Skin of body (tissue), 2 donors: Measurements from ENCODE around the gene FXN. TPM values are rescaled to one million over a fixed set of nuclear protein-coding genes. Genes with fewer than 3 reads are reported as not detected.
"Not testable (repeated sequence)": the region's sequence is repeated elsewhere in the genome, so short reads cannot be mapped to it uniquely, and the experiment has no call there.

Source experiments
- DNase-seq: peaks from one replicate; lab custom pipeline; 2025; lab: John Stamatoyannopoulos, UW
- total RNA-seq: library from RNA; depleted of rRNA; stranded (reverse); fragments of >200 nt; gene quantifications from one replicate; pipeline ENCODE4 v1.2.3, GENCODE V29; 2014

FXN gene
- total RNA-seq, result 2.4 TPM

- peak; percentile 79 for DNase-seq
These were observed at the start of gene FXN for GRCh38 chr9:69035438-69036308. Gene FXN (plus strand): TSS chr9:69035752. CDS start chr9:69035783, 31 bp downstream.

GRCh38 chr9:68986949-68987348 is 48.6 kb upstream of the FXN start:
- DNase-seq, result not testable (repeated sequence)

- DNase-seq, result no peak
These were observed 44.1 kb upstream of the FXN start for GRCh38 chr9:68991457-68991856.

GRCh38 chr9:68995776-68996175 is 39.8 kb upstream of the FXN start:
- DNase-seq, result no peak

GRCh38 chr9:68996462-68996861 is 39.1 kb upstream of the FXN start:
- DNase-seq, result no peak

GRCh38 chr9:68997666-68998065 is 37.9 kb upstream of the FXN start:
- no peak for DNase-seq

- DNase-seq, result no peak
These were observed 37.2 kb upstream of the FXN start for GRCh38 chr9:68998385-68998784.

GRCh38 chr9:68998812-68999211 is 36.7 kb upstream of the FXN start:
- no peak for DNase-seq

GRCh38 chr9:68999393-69000105 is 36.0 kb upstream of the FXN start:
- DNase-seq, result peak; percentile 46

GRCh38 chr9:69001921-69002320 is 33.6 kb upstream of the FXN start:
- DNase-seq, result no peak

- DNase-seq, result no peak
These were observed 32.5 kb upstream of the FXN start for GRCh38 chr9:69003051-69003450.

GRCh38 chr9:69004836-69005235 is 30.7 kb upstream of the FXN start:
- peak; percentile 46 for DNase-seq

- no peak for DNase-seq
These were observed 25.8 kb upstream of the FXN start for GRCh38 chr9:69009708-69010107.

GRCh38 chr9:69012696-69013381 is 22.7 kb upstream of the FXN start:
- DNase-seq, result no peak

- no peak for DNase-seq
These were observed 22.2 kb upstream of the FXN start for GRCh38 chr9:69013382-69013727.

- no peak for DNase-seq
These were observed 21.5 kb upstream of the FXN start, which contains the start of gene PRKACG for GRCh38 chr9:69014013-69014412. Gene PRKACG (minus strand): TSS chr9:69014113. CDS start chr9:69014092, 21 bp downstream.

GRCh38 chr9:69016191-69017096 is 19.1 kb upstream of the FXN start:
- no peak for DNase-seq

GRCh38 chr9:69018737-69019136 is 16.8 kb upstream of the FXN start:
- no peak for DNase-seq

GRCh38 chr9:69019808-69020207 is 15.7 kb upstream of the FXN start:
- DNase-seq, result no peak

- DNase-seq, result no peak
These were observed 15.0 kb upstream of the FXN start for GRCh38 chr9:69020301-69021145.
